ENCODE results near the gene NCR3LG1. TPM values are rescaled to one million over a fixed set of nuclear protein-coding genes. Genes with fewer than 3 reads are reported as not detected.

The NCR3LG1 gene
- total RNA-seq, 1 donor from 2014 or later = 1.1 TPM

- H3K27ac Mint-ChIP-seq = no peak overlapping the region
- DNase-seq (no peak), ATAC-seq (ENCODE audit: low read depth) (no peak)
- peaks cover 33% of the 10 kb centered on the region for H3K36me3 Mint-ChIP-seq (ENCODE audit: low read depth)
- CTCF ChIA-PET = no interaction called here
- peaks cover 43% of the 10 kb centered on the region for H3K9me3 Mint-ChIP-seq
- intact Hi-C loops (cut with micrococcal nuclease) = no loop called here
- no peak for TF ChIP-seq CTCF (IDR thresholded peaks at IDR 0.05)
- no peak overlapping the region for H3K4me3 Mint-ChIP-seq
- POLR2A ChIA-PET = no interaction called here
- H3K4me1 Mint-ChIP-seq = no peaks in the 10 kb centered on the region
- H3K27me3 Mint-ChIP-seq = no peaks in the 10 kb centered on the region
Observed at GRCh38 chr11:17369684-17370243, 18.2 kb downstream of the NCR3LG1 start.

DNA sequence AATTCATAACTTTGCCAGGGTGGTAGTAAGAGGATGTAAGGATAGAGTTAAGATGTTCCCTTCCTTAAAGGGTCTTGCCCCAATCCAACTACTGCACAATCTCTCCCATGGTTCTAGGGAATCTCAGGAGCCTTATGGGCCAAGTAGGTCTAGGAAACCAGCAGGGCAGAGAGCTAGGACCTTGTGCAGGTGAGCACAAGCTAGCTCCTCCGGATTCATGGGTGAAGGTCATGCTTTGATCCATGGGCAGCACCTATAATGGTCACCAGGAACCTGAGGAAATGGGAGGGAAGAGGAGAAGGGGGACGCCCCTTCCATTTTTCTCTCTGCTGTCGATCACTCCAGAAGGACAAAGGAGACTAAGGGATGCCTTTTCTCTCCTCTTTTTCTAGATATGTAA, 20.0 kb downstream of the NCR3LG1 start:
- DNase-seq = no peak
- H3K9me3 Mint-ChIP-seq = peaks cover 43% of the 10 kb centered on the region
- no peaks in the 10 kb centered on the region for H3K4me1 Mint-ChIP-seq
- intact Hi-C loops (cut with micrococcal nuclease) = no loop called here
- ChIA-PET CTCF (no interaction called here), POLR2A (no interaction called here)
- H3K27ac Mint-ChIP-seq = no peak overlapping the region
- no peak for ATAC-seq (ENCODE audit: low read depth)
- no peak overlapping the region for H3K4me3 Mint-ChIP-seq
- no peaks in the 10 kb centered on the region for H3K27me3 Mint-ChIP-seq
- TF ChIP-seq CTCF (IDR thresholded peaks at IDR 0.05) = no peak
- H3K36me3 Mint-ChIP-seq (ENCODE audit: low read depth) = peaks cover 33% of the 10 kb centered on the region

GRCh38 chr11:17375547-17375946, 23.9 kb downstream of the NCR3LG1 start:
- TF ChIP-seq CTCF (IDR thresholded peaks at IDR 0.05) = no peak
- ChIA-PET CTCF (interaction anchor here (1.4 kb wide), 1 partner anchor 8 kb away, joined by 7 read pairs; no protein-coding TSS in a partner anchor), POLR2A (no interaction called here)
- no peak overlapping the region for H3K4me3 Mint-ChIP-seq
- peaks cover 20% of the 10 kb centered on the region for H3K36me3 Mint-ChIP-seq (ENCODE audit: low read depth)
- peaks cover 24% of the 10 kb centered on the region for H3K9me3 Mint-ChIP-seq
- ATAC-seq (ENCODE audit: low read depth) = no peak
- DNase-seq = no peak
- H3K27me3 Mint-ChIP-seq = no peaks in the 10 kb centered on the region
- H3K27ac Mint-ChIP-seq = no peak overlapping the region
- intact Hi-C loops (cut with micrococcal nuclease) = no loop called here
- no peaks in the 10 kb centered on the region for H3K4me1 Mint-ChIP-seq

- no peak overlapping the region for H3K4me3 Mint-ChIP-seq
- ATAC-seq (ENCODE audit: low read depth) (no peak), DNase-seq (no peak)
- POLR2A ChIA-PET = no interaction called here
- no peaks in the 10 kb centered on the region for H3K27me3 Mint-ChIP-seq
- H3K9me3 Mint-ChIP-seq = peaks cover 15% of the 10 kb centered on the region
- no peaks in the 10 kb centered on the region for H3K4me1 Mint-ChIP-seq
- H3K36me3 Mint-ChIP-seq (ENCODE audit: low read depth) = peaks cover 13% of the 10 kb centered on the region
- CTCF ChIA-PET = no interaction called here
- no peak for TF ChIP-seq CTCF (IDR thresholded peaks at IDR 0.05)
- no peak overlapping the region for H3K27ac Mint-ChIP-seq
- intact Hi-C loops (cut with micrococcal nuclease) = no loop called here
Observed at GRCh38 chr11:17376493-17376892, 24.9 kb downstream of the NCR3LG1 start.

GRCh38 chr11:17378655-17379054, 27.1 kb downstream of the NCR3LG1 start:
- H3K27ac Mint-ChIP-seq = no peak overlapping the region
- intact Hi-C loops (cut with micrococcal nuclease) = no loop called here
- no peaks in the 10 kb centered on the region for H3K4me1 Mint-ChIP-seq
- DNase-seq (no peak), ATAC-seq (ENCODE audit: low read depth) (no peak)
- TF ChIP-seq CTCF (IDR thresholded peaks at IDR 0.05) = no peak
- ChIA-PET CTCF (interaction anchor here (1.2 to 1.3 kb wide), 2 partner anchors 126 to 150 kb away, joined by 3 to 4 read pairs; no protein-coding TSS in a partner anchor), POLR2A (no interaction called here)
- no peaks in the 10 kb centered on the region for H3K27me3 Mint-ChIP-seq
- H3K9me3 Mint-ChIP-seq = peaks cover 2% of the 10 kb centered on the region
- H3K36me3 Mint-ChIP-seq (ENCODE audit: low read depth) = peaks cover 2% of the 10 kb centered on the region
- no peak overlapping the region for H3K4me3 Mint-ChIP-seq

Data from activated B cell treated with CpG ODN at 0.5 μM for 24 hours (primary cell).